Body of pancreas (tissue), 4 donors: ENCODE results near the gene MYLK4.

ENCODE experiments used
- CTCF ChIP-seq, 7 experiments: fragments of 450-650 bp in 4 of 7; fragments of 200-600 bp in 3 of 7; sonication (generic) in 3 of 7; IDR thresholded peaks; one replicate each; pipeline ENCODE4 v1.5.1; 2016 to 2019; ENCODE audit warnings: antibody characterized with exemption in 7 of 7
- POLR2A ChIP-seq, 3 donors: fragments of 450-650 bp; IDR thresholded peaks; one replicate each; pipeline ENCODE4 v1.6.1; 2016; ENCODE audit warnings: antibody characterized with exemption in 3 of 3, mild to moderate bottlenecking in 2 of 3

- TF ChIP-seq CTCF (IDR thresholded peaks at IDR 0.05) (no peak), POLR2A (IDR thresholded peaks at IDR 0.05) (peak in 2 of 3 donors; percentile 37 to 40)
Observed at GRCh38 chr6:2797564-2798031, 46.9 kb upstream of the MYLK4 start.
